ENCODE data around the gene VCP.

VCP gene

DNA sequence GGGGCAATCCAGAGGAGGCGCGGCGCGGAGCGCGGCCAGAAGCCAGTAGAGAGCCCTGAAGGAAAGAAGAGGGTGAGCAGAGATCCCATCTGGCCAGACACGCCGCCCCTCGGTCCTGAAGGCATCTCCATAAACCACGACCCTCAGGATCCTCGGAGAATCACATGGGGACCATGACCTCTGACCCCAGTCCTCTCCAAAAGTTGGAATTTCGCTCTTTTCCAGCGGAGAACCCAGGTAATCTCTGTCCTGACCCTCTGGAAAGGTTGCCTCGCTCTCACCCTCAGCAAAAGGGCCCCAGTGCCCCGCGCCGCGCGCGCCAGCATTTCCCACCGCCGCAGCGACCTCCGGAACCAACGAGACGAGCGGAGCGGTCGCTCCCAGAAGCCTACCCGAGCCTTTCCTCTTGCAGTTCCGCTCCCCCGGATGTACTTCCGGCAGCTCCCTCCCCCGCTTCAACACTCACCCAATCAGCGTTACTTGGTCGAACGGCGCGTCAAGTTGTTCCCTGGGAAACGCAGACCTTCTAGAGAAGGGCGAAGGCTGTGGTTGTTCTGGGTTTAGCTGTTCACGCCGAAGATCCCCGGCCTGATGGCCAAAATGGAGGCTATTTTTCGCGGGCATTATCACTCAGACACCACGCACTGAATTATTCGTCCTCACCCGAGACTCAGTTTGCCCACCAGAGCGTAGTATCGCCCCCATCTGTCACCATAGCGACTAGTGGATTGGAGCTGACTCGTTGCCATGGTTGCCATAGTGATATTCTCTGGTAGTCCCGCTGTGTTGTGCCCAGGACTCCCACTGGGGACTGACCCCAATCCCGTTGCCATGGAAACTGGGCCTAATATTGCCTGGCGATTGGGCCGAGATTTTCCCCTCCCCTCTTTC, 30.6 kb upstream of the VCP start, which contains the start of gene STOML2:
Gene STOML2 (minus strand): TSS at position 363 of the 891 bp plus-strand sequence. CDS start 37 bp downstream, at position 326.
- TF ChIP-seq CTCF (IDR thresholded peaks at IDR 0.05; ENCODE audit: low read depth, low read length) = no peak
- peak within 1 kb of the TSS; percentile 85 for H3K4me3 ChIP-seq (ENCODE audit: low read depth, low read length)
- in situ Hi-C loops (cut with HindIII; ENCODE audit: low sequenced_read_pairs) = no loop called here
- peak; percentile 97 for DNase-seq (ENCODE audit: low read depth, low spot score)

DNA sequence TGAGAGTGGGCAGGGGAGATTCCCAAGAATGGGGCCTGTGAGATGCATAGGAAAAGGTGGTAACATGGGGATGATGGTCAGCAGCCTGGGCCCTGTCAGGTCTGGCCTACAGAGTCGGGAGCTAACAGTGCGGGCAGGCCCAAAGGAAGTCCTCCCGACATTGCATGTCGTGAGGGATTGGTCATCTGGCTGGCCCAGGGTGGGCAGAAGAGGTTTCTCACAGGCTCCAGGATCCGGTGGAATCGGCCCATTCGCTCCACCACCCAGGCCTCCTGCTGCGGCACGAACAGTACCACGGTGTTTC, 30.0 kb upstream of the VCP start:
- DNase-seq (ENCODE audit: low read depth, low spot score) = peak; percentile 21
- H3K4me3 ChIP-seq (ENCODE audit: low read depth, low read length) = peak overlapping the region; percentile 85
- in situ Hi-C loops (cut with HindIII; ENCODE audit: low sequenced_read_pairs) = no loop called here
- no peak for TF ChIP-seq CTCF (IDR thresholded peaks at IDR 0.05; ENCODE audit: low read depth, low read length)

GRCh38 chr9:35097573-35097972, 25.1 kb upstream of the VCP start:
- H3K4me3 ChIP-seq (ENCODE audit: low read depth, low read length) = no peak overlapping the region
- TF ChIP-seq CTCF (IDR thresholded peaks at IDR 0.05; ENCODE audit: low read depth, low read length) = no peak
- no peak for DNase-seq (ENCODE audit: low read depth, low spot score)
- in situ Hi-C loops (cut with HindIII; ENCODE audit: low sequenced_read_pairs) = no loop called here

DNA sequence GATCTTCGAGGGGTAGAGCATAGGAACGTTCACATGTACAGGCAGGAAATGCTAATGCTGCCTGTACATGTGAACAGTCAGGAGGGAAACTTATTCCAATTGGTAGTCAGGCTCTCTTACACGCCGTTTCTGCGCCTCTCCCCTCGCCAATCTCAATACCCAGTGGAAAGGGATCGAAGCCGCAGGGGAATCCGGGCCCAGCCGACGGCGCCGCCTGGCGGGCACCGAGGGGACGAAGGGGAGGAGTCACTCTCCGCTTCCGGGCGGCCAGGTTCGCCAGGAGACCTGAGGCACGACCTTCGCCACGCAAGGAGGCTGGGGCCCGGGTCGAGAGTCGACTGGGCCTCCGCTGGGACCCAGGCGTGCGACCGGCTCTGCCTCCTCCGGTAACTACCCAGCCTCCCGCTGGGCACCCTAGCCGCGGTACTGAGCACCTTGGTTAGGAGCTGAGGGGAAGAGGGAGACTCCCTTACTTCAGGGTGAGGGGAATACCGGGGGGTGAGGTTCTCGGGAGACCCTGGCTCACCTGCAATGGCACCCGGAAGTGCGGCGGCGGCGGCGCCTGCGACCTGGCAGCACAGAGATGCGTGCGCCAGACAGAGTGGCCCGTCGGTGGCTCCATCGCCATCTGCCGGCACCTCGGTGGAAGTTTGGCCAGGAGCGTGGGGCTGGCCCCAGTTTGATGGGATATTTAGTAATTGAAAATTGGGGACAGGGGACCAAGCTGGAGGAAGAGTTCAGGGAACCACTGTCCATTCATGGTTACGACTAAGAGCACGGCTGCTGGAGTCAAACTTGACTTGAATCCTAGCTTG, 23.8 kb upstream of the VCP start, which contains the start of gene PIGO:
Gene PIGO (minus strand): TSS at position 557 of the 815 bp plus-strand sequence. CDS start 1,026 bp downstream, outside the sequence.
- in situ Hi-C loops (cut with HindIII; ENCODE audit: low sequenced_read_pairs) = no loop called here

DNA sequence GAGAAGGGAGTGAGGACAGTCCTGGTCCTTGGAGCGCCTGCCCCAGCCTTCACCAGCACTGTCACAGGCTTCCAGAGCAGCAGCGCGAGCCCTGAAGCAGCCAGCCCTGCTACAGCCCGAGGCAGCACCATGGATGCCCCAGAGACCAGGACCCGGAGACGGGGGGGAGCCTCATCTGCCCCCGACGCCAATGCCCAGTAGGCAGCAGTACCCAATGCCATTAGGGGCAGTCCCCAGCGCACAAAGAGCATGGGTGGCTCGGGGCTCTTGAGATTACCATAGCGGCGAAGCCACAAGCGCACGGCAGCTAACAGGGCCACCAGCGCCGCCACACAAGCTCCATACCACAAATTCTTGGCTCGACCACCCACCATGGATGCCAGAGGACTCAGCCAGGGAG, 19.1 kb upstream of the VCP start:
- DNase-seq (ENCODE audit: low read depth, low spot score) = no peak
- in situ Hi-C loops (cut with HindIII; ENCODE audit: low sequenced_read_pairs) = no loop called here
- TF ChIP-seq CTCF (IDR thresholded peaks at IDR 0.05; ENCODE audit: low read depth, low read length) = no peak
- H3K4me3 ChIP-seq (ENCODE audit: low read depth, low read length) = no peak overlapping the region

More for the DNA sequence above, 23.8 kb upstream of the VCP start, which contains the start of gene PIGO:
- peak; percentile 80 for DNase-seq (ENCODE audit: low read depth, low spot score)
- peak; percentile 93 for TF ChIP-seq CTCF (IDR thresholded peaks at IDR 0.05; ENCODE audit: low read depth, low read length)
- H3K4me3 ChIP-seq (ENCODE audit: low read depth, low read length) = peak within 1 kb of the TSS; percentile 99

DNA sequence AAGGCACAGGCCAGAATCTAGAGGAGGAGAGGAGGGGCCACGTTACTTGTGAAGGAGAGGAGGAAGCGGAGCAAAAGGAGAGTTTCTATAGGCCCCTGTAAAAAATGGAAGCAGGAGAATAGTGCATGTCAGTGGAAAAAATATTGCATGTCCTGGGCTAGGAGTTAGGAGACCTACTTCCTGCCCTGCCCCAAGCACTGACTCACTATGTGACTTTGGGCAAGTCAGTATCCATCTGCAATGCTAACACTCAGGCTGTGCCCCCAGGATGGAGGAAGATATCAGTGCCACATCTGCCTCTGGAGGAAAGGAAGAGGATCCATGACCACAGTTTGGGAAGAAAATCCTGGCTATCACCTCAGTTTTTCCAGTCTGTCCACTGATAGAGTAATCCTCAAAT, 17.0 kb upstream of the VCP start:
- in situ Hi-C loops (cut with HindIII; ENCODE audit: low sequenced_read_pairs) = no loop called here
- DNase-seq (ENCODE audit: low read depth, low spot score) = no peak
- no peak for TF ChIP-seq CTCF (IDR thresholded peaks at IDR 0.05; ENCODE audit: low read depth, low read length)
- no peak overlapping the region for H3K4me3 ChIP-seq (ENCODE audit: low read depth, low read length)
